ENCODE measurements around the gene STAT5B.
"Not testable (repeated sequence)": the region's sequence is repeated elsewhere in the genome, so short reads cannot be mapped to it uniquely, and the experiment has no call there.

Gene STAT5B

GRCh38 chr17:42230225-42230624, 46.0 kb downstream of the STAT5B start:
- DNase-seq = no peak

- DNase-seq = no peak
Measured at GRCh38 chr17:42227849-42228700, 48.1 kb downstream of the STAT5B start.

- DNase-seq = no peak
Measured at GRCh38 chr17:42225646-42226045, 50.5 kb downstream of the STAT5B start.

DNA sequence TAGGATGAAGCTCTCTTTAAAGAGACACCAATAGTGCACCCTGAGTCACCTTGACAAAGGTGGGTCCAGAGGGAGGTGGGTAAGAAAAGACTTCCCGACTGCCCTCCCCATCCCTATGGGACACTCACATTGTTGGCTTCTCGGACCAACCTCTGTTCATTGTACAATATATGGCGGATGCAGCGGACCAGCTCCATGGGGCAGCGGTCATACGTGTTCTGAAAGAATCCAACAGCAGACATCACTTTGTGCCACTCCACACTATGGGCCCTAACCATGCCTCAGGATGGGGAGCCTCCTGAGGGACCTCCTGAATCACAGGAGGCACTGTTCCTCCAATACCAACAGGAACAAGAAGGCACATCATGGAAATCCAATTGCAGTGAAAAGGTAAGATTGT, 51.5 kb downstream of the STAT5B start:
- no peak for DNase-seq

GRCh38 chr17:42221886-42222745, 54.1 kb downstream of the STAT5B start:
- DNase-seq = peak; percentile 31 to 76 (median 46)

DNA sequence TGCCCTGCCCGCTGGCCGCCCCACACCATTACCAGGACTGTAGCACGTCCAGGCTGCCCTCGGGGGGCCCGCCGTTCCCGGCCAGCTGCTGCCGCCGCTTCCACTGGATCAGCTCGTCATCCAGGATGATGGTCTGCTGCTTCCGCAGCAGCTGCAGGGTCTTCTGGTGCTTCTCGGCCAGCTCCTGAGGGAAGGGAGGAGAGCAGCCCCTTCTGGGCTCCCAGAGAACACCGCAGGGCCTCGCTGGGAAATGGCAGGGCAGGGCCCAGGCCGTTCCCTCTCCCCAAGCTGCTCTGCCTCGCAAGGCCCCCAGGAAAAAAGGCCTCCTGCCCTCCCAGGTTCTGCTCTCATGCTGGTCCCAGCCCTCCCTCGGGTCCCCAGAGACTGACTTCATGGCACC, 56.9 kb downstream of the STAT5B start:
- DNase-seq = not testable (repeated sequence)

- DNase-seq = no peak
Measured at GRCh38 chr17:42214156-42214555, 62.0 kb downstream of the STAT5B start.

- DNase-seq = no peak
Measured at GRCh38 chr17:42212382-42212781, 63.8 kb downstream of the STAT5B start.

DNA sequence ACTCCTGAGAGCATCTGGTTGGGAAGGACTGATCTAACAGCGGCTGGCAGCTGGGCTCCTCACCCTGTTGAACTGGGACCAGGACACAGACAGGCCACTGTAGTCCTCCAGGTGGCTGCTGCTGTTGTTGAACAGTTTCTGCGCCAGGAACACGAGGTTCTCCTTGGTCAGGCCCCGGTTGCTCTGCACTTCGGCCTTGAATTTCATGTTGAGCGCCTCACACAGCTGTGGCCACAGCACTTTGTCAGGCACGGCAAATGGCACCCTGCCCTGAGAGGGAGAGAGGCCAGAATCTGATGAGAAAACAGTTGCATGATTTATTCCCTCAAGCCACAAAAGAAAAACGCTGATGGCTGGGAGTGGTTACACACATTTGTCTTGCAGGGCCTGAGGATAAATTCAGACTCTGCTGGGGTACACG, 64.3 kb downstream of the STAT5B start:
- DNase-seq = not testable (repeated sequence)

GRCh38 chr17:42210046-42210445, 66.1 kb downstream of the STAT5B start:
- DNase-seq = no peak

DNA sequence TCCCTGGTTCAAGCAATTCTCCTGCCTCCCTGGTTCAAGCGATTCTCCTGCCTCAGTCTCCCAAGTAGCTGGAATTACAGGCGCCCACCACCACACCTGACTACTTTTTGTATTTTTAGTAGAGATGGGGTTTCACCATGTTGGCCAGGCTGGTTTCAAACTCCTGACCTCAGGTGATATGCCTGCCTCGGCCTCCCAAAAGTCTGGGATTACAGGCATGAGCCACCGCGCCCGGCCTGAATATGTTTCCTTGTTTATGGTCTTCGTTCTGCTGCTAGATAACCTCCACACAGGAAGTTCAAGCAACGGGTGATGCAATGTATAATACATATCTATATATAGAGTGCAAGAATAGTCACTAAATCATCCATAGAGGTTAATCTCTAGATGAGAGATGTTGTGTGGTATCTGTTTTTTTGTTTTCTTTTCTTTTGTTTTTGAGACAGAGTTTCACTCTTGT, 70.0 kb downstream of the STAT5B start:
- not testable (repeated sequence) for DNase-seq

DNA sequence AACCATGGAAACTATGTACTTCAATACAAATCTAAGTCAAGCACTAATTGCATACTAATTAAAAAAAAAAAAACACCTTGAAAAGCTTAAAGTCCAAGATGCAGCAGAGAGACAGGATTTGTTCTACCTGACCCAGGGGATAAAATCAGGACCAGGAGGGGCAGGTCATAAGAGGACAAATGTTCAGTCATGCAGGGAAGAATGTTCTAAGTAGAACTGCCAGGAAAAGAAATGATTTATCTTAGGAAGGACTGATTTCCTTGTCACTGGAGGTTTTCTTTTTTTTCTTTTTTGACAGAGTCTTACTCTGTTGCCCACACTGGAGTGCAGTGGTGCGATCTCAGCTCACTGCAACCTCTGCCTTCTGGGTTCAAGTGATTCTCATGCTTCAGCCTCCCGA, 72.8 kb downstream of the STAT5B start:
- no peak for DNase-seq

- DNase-seq = no peak
Measured at GRCh38 chr17:42202696-42203095, 73.5 kb downstream of the STAT5B start.

- no peak for DNase-seq
Measured at GRCh38 chr17:42202159-42202558, 74.0 kb downstream of the STAT5B start.

GRCh38 chr17:42201458-42201772, 74.8 kb downstream of the STAT5B start:
- DNase-seq = no peak

GRCh38 chr17:42200706-42201457, 75.3 kb downstream of the STAT5B start:
- no peak for DNase-seq

DNA sequence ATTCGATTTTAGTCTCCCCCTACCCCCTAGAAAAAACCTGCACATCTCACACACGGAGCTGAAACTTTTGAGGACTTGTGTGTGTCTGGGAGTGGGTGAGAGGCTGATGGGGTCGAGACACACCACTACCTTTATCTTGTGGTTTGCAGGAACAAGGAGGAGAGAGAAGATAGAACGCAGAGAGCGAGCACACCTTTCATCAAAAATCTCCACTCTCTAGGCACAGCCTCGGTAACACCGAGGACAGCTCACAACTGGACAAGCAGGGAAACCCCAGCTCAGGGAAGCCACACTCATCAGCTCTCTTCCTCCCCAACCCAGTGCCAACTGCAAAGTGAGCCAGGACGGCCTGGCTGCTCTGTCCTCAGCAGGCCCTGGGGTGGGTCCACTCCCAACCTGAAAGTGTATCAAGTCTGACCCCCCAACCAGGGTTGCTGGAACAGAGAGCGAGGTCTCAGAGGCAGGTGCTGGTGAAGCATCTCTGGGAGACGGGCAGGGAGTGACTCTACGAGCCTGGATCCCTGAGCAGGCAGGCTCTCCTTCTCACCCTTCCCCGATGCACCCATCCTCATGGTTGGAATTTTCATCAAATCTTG, 76.7 kb downstream of the STAT5B start:
- DNase-seq = no peak

GRCh38 chr17:42198897-42199296, 77.3 kb downstream of the STAT5B start:
- no peak for DNase-seq

DNA sequence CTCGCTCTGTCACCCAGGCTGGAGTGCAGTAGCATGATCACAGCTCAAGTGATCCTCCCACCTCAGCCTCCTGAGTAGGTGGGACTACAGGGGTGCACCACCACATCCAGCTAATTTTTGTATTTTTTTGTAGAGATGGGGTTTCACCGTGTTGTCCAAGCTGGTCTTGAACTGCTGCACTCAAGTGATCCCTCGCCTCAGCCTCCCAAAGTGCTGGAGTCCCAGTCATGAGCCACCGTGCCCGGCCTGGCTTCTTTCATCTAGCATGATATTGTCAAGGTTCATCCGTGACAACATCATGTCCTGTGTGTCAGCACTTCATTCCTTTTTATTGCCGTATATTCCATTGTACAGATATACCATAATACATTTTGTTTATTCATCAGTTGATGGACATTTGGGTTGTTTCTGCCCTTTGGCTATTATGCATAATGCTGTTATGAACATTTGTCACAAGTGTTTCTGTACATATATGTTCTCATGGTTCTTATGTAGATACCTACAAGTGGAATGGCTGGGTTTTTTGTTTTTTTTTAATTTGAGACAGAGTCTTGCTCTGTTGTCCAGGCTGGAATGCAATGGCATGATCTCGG, 78.5 kb downstream of the STAT5B start:
- no peak for DNase-seq

GRCh38 chr17:42193969-42194899, 82.0 kb downstream of the STAT5B start, which contains the start of gene GHDC:
Gene GHDC, minus strand, starts transcription at chr17:42194494. Its CDS starts 913 bp downstream, at chr17:42193581.
- peak; percentile 57 to 75 (median 68) for DNase-seq
